Colon (tissue), 2 donors: ENCODE data around the gene CCDC77.

ENCODE experiments used
- FAIRE-seq: peaks from 2 replicates; lab custom pipeline; 2012; peaks lifted over from hg19 to GRCh38; lab: Jason Lieb, UNC
- donor health status: control.
- donor health status: control.

Gene CCDC77

GRCh38 chr12:480831-481816 lies 79.7 kb downstream of the CCDC77 start:
- FAIRE-seq: no peak

GRCh38 chr12:482061-482460 lies 80.6 kb downstream of the CCDC77 start:
- no peak for FAIRE-seq

- FAIRE-seq: no peak
Measured at GRCh38 chr12:484096-484495, 82.7 kb downstream of the CCDC77 start.

- FAIRE-seq: no peak
Measured at GRCh38 chr12:490260-490659, 88.8 kb downstream of the CCDC77 start.
